C4-2B (cell line): Measurements from ENCODE around the gene CAPN11.
"Not testable (repeated sequence)": the region's sequence is repeated elsewhere in the genome, so short reads cannot be mapped to it uniquely, and the experiment has no call there.

Experiments used
- H3K27ac ChIP-seq: fragments of 450-650 bp; 2 replicates; pipeline ENCODE4 v1.5.1; 2017
- ZFX ChIP-seq: fragments of 450-650 bp; IDR thresholded peaks from 2 replicates; pipeline ENCODE4 v1.6.1; 2017
- TF ChIP-seq, protein P1 (sequence below): fragments of 450-650 bp; conservative IDR thresholded peaks from 2 replicates; pipeline ENCODE4 v1.5.1; 2017; ENCODE audit warnings: mild to moderate bottlenecking

The CAPN11 gene

GRCh38 chr6:44179648-44180047 is 21.0 kb downstream of the CAPN11 start:
- H3K27ac ChIP-seq, result no peak overlapping the region
- TF ChIP-seq, protein P1, sequence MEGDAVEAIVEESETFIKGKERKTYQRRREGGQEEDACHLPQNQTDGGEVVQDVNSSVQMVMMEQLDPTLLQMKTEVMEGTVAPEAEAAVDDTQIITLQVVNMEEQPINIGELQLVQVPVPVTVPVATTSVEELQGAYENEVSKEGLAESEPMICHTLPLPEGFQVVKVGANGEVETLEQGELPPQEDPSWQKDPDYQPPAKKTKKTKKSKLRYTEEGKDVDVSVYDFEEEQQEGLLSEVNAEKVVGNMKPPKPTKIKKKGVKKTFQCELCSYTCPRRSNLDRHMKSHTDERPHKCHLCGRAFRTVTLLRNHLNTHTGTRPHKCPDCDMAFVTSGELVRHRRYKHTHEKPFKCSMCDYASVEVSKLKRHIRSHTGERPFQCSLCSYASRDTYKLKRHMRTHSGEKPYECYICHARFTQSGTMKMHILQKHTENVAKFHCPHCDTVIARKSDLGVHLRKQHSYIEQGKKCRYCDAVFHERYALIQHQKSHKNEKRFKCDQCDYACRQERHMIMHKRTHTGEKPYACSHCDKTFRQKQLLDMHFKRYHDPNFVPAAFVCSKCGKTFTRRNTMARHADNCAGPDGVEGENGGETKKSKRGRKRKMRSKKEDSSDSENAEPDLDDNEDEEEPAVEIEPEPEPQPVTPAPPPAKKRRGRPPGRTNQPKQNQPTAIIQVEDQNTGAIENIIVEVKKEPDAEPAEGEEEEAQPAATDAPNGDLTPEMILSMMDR, result no peak
- TF ChIP-seq ZFX, result no peak

GRCh38 chr6:44180406-44180805 is 21.8 kb downstream of the CAPN11 start:
- no peak overlapping the region for H3K27ac ChIP-seq
- TF ChIP-seq, protein P1, result no peak
- TF ChIP-seq ZFX, result no peak

- no peak overlapping the region for H3K27ac ChIP-seq
- TF ChIP-seq, protein P1, result no peak
- no peak for TF ChIP-seq ZFX
Observed at GRCh38 chr6:44180886-44181285, 22.3 kb downstream of the CAPN11 start.

DNA sequence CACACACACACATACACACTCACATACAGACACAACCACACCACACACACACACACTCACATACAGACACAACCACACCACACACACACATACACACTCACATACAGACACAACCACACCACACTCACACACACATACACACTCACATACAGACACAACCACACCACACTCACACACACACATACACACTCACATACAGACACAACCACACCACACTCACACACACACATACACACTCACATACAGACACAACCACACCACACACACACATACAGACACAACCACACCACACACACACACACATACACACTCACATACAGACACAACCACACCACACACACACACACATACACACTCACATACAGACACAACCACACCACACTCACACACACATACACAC is 23.2 kb downstream of the CAPN11 start:
- not testable (repeated sequence) for H3K27ac ChIP-seq

- H3K27ac ChIP-seq, result no peak overlapping the region
- no peak for TF ChIP-seq ZFX
- TF ChIP-seq, protein P1, result no peak
Observed at GRCh38 chr6:44182911-44183390, 24.3 kb downstream of the CAPN11 start.

- no peak overlapping the region for H3K27ac ChIP-seq
- TF ChIP-seq, protein P1, result no peak
- TF ChIP-seq ZFX, result no peak
Observed at GRCh38 chr6:44183783-44184182, 25.2 kb downstream of the CAPN11 start.

DNA sequence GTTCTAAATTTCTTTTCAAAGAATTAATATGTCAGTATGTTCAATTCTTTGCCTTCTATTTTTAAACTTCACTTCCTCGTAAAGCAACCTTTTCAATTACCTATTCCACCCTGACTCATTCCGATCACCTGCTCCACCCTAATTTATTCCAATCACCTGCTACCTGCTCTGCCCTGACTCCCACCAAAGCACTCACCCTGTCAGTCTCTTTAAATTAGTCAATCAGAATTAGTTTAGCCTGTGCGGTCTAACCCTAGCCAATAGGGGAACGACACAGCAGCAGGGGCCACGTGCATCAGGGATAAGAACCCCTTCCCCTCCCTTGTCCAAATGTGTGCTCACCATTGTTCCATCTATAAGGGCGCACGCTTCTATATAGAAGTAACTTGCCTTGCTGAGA is 26.7 kb downstream of the CAPN11 start:
- H3K27ac ChIP-seq, result not testable (repeated sequence)

DNA sequence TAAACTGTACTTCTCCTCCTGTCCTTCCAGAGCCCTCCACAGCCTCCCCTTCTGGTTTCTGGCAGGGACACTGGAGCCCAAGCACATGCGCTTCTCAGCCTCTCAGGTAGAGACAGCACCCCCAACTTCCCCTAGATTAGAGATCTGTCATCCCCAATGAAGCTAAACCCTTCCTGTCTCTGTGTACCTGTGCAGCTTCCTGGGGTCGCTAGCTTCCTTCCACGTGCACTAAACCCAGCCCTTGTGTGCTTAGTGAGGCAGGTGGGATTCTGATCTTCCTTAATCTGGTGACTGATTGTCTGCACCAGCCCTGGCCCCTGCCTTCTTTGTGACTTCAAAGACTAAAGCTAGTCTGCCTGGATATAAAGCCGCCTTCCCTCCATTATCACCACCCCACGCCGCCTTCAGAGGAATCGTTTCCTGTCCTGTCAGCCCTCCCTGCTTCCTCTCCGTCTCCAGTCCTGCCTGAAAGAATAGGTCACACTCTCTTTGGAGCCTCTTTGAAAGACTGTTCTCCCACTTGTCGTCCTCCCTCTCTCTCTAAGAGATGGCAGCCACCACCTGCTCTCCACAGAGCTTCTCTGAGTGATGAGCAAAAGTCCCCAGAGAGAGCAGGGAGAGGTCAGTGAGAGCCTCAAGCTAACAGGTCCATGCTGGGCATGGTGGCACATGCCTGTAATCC is 27.5 kb downstream of the CAPN11 start:
- H3K27ac ChIP-seq, result no peak overlapping the region

More for the DNA sequence above, 27.5 kb downstream of the CAPN11 start:
- no peak for TF ChIP-seq ZFX
- TF ChIP-seq, protein P1, result no peak
